NCI-H128 (cell line): ENCODE results near the gene APCDD1.

Experiments
- DNase-seq: peaks from one replicate; lab custom pipeline; 2025; ENCODE audit not compliant: unreplicated experiment; lab: John Stamatoyannopoulos, UW

Gene APCDD1

DNA sequence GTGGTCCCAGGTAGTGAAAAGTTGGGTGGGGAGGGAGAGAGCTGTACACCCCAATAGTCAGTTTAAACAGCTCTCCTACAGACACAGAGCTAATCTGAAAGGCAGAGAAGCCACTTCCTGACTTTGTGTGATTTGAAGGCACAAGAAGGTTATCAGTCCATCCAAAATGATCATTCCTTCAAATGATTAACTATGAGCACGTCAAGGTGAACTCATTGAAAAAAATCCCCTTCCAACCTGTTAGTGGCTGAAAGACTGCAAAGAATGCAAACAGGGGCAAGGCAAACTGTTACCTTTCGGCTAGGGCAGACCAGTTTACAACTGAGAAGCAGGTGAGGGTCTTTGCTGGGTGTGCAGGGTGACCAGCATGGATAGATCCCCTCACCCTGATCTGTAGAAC is 22.8 kb upstream of the APCDD1 start:
- no peak for DNase-seq

DNA sequence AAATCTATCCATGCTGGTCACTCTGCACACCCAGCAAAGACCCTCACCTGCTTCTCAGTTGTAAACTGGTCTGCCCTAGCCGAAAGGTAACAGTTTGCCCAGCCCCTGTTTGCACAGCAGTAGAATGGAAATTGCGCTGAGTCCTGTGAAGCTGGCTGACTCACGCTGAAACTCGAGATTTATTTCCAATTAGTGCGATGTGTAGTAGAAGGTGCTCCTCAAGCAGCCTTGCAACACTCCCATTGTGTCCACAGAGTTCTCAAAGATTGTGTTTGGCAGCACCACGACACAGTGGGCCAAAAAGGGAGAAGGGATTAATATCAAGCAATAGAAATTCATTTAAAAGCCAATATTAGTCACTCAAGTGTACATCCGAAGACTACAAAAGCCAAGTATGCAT is 21.7 kb upstream of the APCDD1 start:
- DNase-seq: no peak

DNA sequence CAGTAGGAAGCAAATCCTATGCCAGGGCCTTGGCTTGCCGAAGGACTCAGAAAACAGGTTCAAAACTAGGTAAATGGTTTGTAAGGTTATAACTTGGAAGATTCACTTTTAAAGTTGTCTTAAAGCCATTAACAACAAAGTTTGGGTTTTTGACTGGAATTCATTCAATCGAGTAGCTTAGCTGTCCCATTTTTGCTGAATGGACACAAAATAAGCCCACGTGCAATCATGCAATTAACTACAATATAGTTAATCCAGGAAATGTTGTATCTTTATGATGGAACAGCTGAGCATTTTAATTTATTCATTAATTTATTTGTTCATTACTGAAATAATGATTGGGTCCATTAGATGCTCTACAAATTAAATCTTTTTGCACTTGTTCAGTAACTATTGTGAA is 18.3 kb upstream of the APCDD1 start:
- no peak for DNase-seq

DNA sequence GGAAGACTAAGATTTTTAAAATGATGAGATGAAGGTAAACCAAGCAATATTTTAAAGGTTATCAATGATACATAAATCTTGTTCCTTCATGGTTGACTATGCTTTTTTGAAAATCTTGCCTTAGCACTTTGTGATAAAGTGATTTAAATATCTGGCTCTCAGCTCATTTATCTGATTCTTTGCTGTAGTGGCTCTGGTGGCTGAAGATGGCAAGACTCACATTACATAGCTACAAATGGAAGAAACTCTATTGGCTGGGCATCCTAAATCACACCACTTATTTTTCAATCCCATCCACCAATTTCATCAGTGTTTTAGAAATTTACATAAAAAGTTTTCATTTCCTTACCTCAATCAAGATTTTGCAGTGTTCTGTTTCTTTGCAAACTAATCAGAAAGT is 16.6 kb upstream of the APCDD1 start:
- DNase-seq: no peak

DNA sequence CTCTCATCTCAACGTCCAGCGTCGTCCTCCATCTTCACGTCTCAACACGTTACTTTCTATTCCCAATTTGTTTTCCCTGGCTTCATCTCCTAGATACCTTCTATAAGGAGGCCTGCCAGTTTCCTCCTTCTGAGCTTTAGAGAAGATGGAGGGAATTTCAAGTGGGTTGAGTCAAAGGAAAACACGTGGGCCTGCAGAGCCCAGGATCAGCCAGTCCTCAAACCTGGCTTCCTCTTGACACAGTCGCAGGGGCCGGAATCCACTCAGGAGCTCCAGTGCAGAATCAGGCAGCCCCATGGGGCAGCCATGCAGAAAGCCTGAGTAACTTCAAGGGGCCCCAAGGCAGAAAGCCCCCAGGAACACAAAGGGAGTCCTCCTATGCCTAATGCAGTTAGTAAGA is 14.5 kb upstream of the APCDD1 start:
- DNase-seq: no peak

DNA sequence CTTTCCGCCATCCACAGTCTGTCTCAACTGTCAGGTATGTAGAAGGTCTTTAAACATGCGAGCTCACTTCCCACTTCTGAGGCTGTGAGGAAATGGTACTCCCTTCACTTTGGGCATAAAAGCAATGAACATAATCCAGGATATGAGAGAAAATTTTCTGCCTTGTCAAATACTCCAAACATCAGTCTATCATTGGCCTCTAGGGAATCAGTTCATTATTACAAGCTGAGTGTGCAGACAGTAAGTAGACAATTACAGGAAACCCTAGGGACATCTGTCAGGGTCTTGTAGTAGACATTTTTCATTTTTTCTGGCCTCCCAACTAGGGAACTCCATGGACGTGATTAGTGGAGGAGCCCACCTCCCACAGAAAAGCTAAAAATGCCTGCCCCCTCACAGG is 13.6 kb upstream of the APCDD1 start:
- DNase-seq: no peak

DNA sequence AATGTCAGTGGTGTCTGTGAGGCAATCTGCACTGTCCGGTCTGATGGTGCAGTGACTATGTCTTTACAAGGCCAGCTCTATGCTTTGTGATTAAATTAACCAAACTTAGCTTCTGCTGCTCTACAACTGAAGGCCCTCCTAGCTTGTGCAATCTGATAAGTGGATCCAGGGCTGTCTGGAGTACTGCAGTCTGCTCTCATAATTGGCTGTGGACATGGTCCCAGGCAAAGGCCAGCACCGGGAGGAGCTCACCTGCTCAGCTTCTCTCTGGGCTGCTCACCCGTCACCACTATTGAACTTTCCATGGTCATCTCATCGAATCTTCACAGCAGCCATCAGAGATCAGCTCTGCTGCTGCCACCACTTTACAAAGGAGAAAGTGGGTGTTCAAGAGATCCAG is 13.0 kb upstream of the APCDD1 start:
- no peak for DNase-seq

DNA sequence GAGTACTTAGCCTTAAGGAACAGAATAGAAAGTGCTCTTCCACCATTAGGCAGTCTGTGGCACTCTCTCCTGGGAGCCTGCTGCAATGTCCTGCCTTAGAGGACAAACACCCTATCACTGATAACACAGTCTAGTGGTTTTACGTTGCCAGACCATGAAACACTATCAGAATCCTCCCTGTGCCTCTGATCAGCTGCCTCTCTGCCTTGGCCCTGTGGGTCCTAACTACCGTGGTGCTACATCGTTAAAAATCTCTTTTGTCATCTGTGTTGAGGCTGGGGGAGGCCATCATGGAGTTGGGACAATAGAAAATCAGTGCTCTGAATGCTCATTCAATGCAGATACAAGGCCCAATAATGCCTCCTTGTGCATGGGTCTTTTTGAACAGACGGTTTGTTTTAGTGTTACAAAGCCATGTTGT is 11.9 kb upstream of the APCDD1 start:
- no peak for DNase-seq

DNA sequence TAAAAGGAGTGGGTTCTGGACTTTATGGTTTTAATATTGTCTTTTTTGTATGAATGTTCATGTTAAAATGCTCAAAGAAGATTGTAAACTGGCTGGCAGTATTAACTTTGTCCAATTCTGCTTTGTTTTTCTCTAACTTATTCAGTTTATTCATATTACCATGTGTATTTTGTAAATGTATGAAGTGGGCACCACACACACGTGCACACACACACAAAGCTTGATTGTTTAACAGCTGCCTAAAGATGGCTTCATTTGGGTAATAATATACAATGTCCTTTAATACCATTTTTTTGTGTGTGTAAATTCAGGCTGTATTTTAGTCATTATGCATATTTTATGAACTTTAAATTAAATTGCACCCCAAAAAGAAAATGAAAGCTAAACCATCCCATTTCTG is 11.4 kb upstream of the APCDD1 start:
- no peak for DNase-seq

DNA sequence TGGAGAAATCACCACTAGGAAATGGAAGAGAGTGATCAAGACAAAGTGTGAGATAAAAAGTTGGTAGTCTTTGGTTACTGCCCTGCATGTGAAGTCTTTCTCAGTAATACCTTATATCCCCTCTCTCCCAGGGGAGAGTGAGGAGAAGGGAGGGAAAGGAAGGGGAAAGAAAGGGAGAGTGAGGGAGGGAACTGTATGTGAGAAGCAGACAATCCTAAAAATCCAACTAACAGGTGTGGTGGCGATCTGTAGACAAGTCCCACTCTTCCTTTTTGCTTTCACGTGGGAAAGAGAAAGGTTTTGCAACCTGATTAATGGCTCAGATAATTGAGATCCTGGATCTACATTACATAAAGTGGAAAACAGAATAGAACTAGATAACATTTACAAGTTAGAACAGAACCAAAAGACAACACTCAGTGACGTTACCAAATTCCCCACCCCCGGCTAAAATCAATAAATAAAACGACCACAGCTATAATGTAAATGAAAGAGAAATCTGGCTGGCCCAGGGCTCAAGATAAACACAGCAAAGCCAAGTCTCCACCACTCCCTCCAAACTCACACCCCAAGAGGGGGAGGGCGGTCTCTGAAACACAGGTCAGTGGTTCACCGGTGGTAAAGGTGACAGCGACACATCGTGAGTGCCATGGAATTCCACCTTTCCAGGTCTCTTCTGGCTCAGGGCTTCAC is 10.0 kb upstream of the APCDD1 start:
- no peak for DNase-seq

DNA sequence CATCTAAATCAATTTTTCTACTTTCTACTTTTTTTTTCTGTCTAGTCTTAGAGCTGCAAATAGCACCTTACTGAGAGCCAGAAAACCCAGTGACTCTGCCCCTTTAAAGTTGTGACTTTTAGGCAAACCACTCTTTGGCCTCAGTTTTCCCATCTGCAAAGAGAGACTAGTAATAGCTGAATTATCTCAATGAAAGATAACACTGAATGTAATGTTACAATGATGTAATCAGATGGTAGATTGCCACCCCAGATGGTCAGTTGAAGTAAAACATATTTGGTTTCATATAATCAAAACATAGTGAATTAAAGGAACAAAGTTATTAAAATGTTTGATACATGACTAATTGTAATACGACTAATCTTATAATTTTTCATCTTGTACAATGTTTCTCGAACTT is 5.0 kb upstream of the APCDD1 start:
- no peak for DNase-seq

DNA sequence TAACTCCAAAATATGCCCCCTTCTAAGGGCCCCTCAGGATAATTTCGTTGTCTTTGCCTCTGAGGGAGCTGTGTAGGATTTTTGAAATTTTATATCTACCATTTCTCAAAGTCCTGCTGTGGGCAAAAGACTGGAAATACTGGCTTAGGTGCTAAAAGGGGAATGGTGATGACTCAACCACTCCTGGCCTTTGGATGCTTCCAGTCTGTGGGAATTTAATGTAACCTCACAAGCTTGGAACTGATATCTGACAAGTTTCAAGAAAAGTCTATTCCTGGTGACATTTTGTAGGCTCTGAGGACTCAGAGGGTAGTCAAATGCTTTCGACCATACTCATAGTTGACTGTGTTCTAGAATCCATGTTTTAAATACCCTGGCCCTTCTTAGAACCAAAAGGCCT is 3.4 kb upstream of the APCDD1 start:
- DNase-seq: no peak

DNA sequence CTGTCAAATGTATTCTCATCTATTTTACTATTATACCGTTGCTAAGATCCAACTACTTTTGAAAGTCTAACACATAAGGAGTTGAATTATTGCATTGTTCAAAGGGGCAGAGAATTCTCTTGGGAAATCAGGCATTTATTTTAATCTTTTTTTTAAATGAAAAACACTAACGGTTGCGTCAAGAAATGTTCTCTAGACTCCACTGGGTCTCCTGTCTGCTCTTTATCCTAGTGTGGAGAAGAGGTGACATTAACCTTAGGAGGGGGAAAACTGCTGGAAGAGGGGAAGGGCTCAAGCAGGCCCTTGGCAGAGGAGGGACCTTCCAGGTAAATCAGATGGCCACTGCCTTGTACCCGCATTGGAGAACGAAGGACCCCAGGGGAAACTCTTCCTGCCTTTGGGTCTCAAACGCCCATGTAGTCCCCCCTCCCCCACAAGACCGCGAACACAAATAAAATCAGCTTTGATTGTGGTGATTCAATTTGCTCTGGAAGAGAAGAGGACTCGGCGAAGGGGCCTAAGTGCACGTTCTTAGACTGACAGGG is 1.1 kb upstream of the APCDD1 start:
- DNase-seq: no peak

DNA sequence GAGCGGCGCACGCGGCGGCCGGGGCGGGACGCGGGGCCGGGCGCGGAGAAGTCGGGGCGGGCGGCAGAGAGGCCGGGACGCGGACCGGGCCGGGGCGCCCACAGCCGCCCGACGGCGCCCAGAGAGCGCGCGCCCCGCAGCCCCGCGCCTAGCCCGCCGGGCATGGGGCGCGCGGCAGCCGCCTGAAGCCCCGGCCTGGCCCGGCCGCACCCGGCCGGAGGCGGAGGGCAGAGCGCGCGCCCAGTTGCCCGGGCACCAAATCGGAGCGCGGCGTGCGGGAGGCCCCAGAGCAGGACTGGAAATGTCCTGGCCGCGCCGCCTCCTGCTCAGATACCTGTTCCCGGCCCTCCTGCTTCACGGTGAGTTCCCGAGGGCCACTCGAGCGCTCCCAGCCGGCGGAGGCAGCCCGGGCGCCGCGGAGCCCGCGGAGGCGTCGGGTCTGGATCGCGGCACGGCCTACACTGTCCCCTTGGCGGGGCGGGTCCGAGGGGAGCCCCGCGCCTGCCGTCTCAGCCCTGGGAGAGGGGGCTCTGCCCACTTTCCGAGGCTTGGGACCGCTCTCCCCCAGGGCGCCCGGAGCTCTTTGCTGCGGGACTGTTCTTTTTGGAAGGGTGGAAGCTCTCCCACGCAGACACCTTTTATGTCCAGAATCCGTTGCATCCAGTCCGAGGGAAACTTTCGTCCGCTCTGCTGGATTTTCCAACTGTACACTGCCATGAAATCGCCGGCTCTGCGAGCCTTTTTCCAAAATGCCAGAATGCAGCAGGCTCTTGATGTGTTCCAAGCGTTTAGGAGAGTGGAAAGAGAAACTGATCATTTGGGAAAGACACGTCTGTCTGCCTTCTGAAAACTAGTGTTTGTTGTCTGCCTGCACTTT is 484 bp downstream of the APCDD1 start:
- DNase-seq: no peak

DNA sequence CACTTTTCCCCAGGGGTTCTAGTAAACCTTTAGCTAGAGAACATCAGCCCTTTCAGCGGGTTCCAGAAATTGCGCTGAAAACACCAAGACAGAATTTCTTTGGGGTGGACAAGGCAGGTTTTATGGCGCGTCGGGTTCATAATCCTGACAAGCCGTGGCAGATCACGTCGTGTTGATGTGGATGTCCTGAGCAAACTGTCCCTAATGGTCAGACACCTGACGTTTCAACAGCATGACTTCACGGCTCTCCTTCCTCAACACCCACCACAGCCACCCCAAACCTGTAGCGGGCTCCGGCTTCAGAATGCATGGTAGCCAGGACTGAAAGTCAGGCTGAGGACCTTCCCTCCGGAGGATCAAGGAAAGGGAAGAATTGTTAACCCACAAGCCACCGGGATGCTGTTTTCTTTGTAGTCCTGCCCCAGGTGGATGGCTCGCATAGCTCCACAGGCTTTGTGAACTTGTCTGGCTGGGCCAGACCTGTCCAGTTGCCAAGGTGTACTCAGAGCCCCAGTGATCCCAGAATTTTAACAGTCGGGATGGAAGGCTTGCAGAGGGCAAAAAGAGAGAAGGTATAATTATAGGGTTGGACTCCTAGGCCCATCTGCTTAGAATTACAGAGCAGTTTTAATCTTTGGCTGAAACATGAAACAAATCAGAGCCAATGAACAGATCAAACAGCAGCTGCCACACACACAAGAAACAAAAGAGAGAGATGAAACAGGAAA is 1.5 kb downstream of the APCDD1 start:
- no peak for DNase-seq

DNA sequence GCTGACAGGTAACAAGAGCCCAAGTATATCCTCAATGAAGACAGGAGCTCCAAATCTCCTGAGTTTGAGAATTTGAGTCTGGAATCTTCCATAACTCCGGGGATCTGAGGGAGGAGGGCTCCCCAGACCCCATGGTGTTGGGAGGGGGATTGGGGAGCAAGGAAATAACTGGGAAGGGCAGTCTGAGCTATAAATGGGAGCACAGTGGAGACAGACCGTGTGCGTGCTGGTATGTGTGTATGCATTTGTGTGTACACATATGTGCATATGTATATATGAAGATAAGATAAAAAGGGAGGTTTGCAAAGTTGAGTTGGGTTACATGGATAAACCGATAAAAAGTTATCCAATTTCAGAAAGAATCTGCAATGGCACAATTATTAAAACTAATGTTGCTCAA is 2.3 kb downstream of the APCDD1 start:
- no peak for DNase-seq

DNA sequence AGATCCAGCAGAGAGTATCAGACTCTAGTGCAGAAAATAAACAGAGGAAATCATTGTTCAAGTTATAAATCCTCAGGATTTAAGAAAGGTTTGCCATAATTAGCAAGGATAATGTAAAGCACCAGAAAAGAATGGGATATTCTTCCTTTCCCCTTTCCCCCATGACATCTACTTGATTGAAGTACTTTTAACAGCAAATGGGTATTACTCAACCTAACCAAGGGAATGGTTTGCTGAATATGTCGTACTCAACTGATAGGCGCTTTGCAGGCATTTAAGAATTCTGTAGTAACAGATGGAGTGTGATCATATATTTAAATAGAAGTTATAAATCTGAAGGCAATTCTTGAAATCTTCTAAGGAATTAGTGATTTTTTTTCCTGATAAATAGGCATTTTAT is 2.7 kb downstream of the APCDD1 start:
- no peak for DNase-seq

DNA sequence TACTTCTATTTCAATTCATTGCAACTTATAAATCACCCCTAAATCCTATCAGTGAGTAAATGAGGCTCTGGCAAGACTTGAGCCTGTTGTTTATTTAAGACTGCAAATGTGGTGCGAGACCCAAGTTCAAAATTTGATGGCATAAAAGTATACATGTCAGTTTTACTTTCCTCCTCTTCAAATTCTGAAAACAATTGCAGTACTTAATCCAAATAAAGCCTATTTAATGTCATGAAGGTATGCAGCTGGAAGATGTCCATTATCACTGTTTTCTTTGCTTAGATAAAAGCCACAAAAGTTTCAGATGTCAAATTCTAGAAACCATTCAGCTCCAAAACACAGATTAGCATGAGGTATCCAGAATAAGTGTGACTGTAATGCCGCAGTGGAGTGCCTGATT is 3.3 kb downstream of the APCDD1 start:
- DNase-seq: no peak

DNA sequence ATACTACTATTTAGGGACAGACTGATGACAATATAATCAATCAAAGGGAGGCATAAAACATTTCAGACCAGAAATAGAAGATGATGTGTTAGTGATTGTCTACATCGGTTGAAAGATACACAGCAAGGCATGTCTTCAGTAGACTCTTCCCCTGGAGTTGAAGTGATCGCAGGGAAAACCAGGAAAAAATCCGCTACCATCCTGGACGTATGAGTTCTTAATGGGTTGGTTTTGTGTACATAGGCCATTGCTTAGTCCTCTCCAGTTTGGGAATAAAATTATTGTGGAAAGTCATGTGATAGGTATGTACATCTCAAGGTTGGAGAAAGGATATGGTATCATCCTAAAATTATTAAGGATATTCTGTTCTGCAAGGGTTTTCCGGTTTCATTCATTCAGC is 4.3 kb downstream of the APCDD1 start:
- no peak for DNase-seq

DNA sequence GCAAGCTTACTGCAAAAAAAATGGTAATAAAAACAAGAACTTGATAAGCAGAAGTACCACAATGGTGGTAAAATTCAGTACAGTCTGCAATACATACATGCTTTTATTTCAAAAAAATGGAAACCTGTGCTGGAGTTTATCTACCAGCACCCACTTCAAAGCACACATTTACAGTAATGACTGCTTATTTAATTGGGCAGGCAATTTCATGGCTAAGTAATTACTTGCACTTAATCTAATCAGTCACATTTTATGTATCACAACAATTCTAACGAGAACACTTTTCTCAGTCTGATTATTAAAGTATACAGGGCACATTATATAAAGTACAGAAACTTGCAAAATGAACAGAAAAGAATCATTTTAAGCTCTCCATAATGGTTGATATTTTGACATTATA is 5.2 kb downstream of the APCDD1 start:
- no peak for DNase-seq

DNA sequence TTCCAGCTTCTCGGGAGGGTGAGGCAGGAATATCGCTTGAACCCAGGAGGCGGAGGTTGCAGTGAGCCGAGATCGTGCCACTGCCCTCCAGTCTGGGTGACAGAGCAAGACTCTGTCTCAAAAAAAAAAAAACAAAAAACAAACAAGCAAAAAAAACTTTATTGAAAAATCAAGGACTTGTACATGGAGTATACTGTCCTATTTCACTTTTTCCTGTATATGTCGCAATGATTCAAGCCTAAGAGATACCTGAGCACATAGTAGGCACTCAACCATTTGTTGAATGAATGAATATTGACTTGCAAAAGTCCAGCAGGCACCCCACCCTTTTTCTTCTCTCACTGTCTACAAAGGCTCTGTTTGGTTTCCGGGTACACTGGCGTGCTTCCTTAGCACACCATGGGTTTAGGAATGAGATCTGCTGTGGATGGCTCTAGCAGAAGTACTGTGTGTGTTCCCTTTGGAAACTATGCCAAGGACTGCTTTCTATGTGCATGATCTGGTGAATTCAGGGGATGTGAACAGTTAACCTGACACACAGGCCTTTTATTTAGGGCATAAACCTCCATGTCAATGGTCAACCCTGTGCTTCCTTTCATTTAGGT is 6.1 kb downstream of the APCDD1 start:
- no peak for DNase-seq
